HepG2 (cell line): ENCODE results near the gene MACROD2.

Experiments used
- EZH2 ChIP-seq: conservative IDR thresholded peaks from 2 replicates; pipeline ENCODE4 v1.6.1; 2012; ENCODE audit warnings: mild to moderate bottlenecking, low read depth, low read length, moderate library complexity
- FOSL1 ChIP-seq: sonication (generic); formaldehyde crosslinking; IDR thresholded peaks from 2 replicates; pipeline ENCODE4 v1.9.0; 2021; ENCODE audit warnings: missing genetic modification reagents, borderline replicate concordance
- HIVEP1 ChIP-seq: sonication (generic); formaldehyde crosslinking; IDR thresholded peaks from 2 replicates; pipeline ENCODE4 v1.4.0; 2020; ENCODE audit warnings: mild to moderate bottlenecking, missing genetic modification reagents
- NFYB ChIP-seq: sonication (generic); formaldehyde crosslinking; IDR thresholded peaks from 2 replicates; pipeline ENCODE4 v1.4.0; 2020; ENCODE audit warnings: missing genetic modification reagents
- RBM39 ChIP-seq: fragments of 200-400 bp; formaldehyde crosslinking; IDR thresholded peaks from one replicate; pipeline ENCODE4 v1.6.1; 2018; ENCODE audit warnings: antibody characterized with exemption, mild to moderate bottlenecking, low read depth, low read length; ENCODE audit not compliant: poor library complexity, severe bottlenecking
- YY1 ChIP-seq: IDR thresholded peaks from 2 replicates; pipeline ENCODE4 v1.6.1; 2011; ENCODE audit warnings: low read length, low read depth, moderate library complexity, mild to moderate bottlenecking; ENCODE audit not compliant: insufficient read depth, insufficient replicate concordance
- TF ChIP-seq, protein P1 (sequence below): sonication (generic); formaldehyde crosslinking; IDR thresholded peaks from 2 replicates; pipeline ENCODE4 v1.5.0; 2020; ENCODE audit warnings: mild to moderate bottlenecking, missing genetic modification reagents, moderate library complexity
- TF ChIP-seq, protein P2 (sequence below): sonication (generic); formaldehyde crosslinking; IDR thresholded peaks from 2 replicates; pipeline ENCODE4 v1.4.0; 2020; ENCODE audit warnings: missing genetic modification reagents

DNA sequence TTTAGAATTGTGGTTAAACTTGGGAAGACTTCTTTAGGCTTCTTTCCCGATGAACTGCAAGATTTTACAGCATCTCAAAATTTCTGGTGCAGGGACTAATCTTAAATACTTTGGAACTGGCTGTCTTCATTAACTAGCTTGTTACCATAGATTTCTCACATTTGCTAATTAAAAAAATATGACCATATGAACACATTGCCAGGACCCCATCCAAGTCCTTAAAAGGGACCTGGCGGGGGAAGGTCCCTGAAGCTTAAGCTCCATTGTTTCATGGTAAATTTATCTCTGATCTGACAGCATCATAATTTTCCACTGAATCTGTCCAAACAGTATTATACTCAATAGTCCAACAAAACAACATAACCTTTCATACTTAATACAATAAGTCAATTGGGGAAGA lies 859.9 kb downstream of the MACROD2 start:
- TF ChIP-seq, protein P1, sequence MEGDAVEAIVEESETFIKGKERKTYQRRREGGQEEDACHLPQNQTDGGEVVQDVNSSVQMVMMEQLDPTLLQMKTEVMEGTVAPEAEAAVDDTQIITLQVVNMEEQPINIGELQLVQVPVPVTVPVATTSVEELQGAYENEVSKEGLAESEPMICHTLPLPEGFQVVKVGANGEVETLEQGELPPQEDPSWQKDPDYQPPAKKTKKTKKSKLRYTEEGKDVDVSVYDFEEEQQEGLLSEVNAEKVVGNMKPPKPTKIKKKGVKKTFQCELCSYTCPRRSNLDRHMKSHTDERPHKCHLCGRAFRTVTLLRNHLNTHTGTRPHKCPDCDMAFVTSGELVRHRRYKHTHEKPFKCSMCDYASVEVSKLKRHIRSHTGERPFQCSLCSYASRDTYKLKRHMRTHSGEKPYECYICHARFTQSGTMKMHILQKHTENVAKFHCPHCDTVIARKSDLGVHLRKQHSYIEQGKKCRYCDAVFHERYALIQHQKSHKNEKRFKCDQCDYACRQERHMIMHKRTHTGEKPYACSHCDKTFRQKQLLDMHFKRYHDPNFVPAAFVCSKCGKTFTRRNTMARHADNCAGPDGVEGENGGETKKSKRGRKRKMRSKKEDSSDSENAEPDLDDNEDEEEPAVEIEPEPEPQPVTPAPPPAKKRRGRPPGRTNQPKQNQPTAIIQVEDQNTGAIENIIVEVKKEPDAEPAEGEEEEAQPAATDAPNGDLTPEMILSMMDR: no peak
- TF ChIP-seq, protein P2, sequence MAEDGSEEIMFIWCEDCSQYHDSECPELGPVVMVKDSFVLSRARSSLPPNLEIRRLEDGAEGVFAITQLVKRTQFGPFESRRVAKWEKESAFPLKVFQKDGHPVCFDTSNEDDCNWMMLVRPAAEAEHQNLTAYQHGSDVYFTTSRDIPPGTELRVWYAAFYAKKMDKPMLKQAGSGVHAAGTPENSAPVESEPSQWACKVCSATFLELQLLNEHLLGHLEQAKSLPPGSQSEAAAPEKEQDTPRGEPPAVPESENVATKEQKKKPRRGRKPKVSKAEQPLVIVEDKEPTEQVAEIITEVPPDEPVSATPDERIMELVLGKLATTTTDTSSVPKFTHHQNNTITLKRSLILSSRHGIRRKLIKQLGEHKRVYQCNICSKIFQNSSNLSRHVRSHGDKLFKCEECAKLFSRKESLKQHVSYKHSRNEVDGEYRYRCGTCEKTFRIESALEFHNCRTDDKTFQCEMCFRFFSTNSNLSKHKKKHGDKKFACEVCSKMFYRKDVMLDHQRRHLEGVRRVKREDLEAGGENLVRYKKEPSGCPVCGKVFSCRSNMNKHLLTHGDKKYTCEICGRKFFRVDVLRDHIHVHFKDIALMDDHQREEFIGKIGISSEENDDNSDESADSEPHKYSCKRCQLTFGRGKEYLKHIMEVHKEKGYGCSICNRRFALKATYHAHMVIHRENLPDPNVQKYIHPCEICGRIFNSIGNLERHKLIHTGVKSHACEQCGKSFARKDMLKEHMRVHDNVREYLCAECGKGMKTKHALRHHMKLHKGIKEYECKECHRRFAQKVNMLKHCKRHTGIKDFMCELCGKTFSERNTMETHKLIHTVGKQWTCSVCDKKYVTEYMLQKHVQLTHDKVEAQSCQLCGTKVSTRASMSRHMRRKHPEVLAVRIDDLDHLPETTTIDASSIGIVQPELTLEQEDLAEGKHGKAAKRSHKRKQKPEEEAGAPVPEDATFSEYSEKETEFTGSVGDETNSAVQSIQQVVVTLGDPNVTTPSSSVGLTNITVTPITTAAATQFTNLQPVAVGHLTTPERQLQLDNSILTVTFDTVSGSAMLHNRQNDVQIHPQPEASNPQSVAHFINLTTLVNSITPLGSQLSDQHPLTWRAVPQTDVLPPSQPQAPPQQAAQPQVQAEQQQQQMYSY (CRISPR knock-in tag): no peak
- TF ChIP-seq HIVEP1 (CRISPR knock-in tag): no peak
- no peak for TF ChIP-seq NFYB (CRISPR knock-in tag)
- TF ChIP-seq FOSL1 (CRISPR knock-in tag): no peak
- no peak for TF ChIP-seq YY1
- no peak for TF ChIP-seq EZH2
- no peak for TF ChIP-seq RBM39
